IPS DF 6.9 (cell line): ENCODE results near the gene SYTL2.
"Not testable (repeated sequence)": the region's sequence is repeated elsewhere in the genome, so short reads cannot be mapped to it uniquely, and the experiment has no call there.

Experiments
- DNase-seq: peaks from one replicate; pipeline ENCODE4 v3.0.0-alpha.2; 2013; ENCODE audit warnings: low read depth, low spot score
- H3K27ac ChIP-seq: one replicate; pipeline ENCODE4 v1.5.1; 2013; ENCODE audit warnings: low read length, control low read depth
- H3K27me3 ChIP-seq: 2 replicates; pipeline ENCODE4 v1.6.1; 2013; ENCODE audit warnings: mild to moderate bottlenecking, low read length; ENCODE audit not compliant: control insufficient read depth, insufficient read depth
- H3K36me3 ChIP-seq: 2 replicates; pipeline ENCODE4 v1.6.1; 2013; ENCODE audit warnings: low read length; ENCODE audit not compliant: control insufficient read depth, insufficient read depth
- H3K4me1 ChIP-seq: 2 replicates; pipeline ENCODE4 v1.6.1; 2013; ENCODE audit warnings: low read length; ENCODE audit not compliant: control insufficient read depth, insufficient read depth
- H3K4me3 ChIP-seq: 2 replicates; pipeline ENCODE4 v1.5.1; 2013; ENCODE audit warnings: mild to moderate bottlenecking, low read length
- H3K9me3 ChIP-seq: 2 replicates; pipeline ENCODE4 v1.6.1; 2013; ENCODE audit warnings: low read length, inconsistent platforms; ENCODE audit not compliant: control insufficient read depth, insufficient read depth
- WGBS: extraction: QIAGEN DNeasy Blood & Tissue Kit; methylation state at CpG from one replicate; pipeline ENCODE4 v1.1.7; 2013; ENCODE audit warnings: mixed read lengths, missing lambda C conversion rate; ENCODE audit not compliant: insufficient read length, insufficient coverage; 5-methylcytosine and 5-hydroxymethylcytosine counted together

The SYTL2 gene

DNA sequence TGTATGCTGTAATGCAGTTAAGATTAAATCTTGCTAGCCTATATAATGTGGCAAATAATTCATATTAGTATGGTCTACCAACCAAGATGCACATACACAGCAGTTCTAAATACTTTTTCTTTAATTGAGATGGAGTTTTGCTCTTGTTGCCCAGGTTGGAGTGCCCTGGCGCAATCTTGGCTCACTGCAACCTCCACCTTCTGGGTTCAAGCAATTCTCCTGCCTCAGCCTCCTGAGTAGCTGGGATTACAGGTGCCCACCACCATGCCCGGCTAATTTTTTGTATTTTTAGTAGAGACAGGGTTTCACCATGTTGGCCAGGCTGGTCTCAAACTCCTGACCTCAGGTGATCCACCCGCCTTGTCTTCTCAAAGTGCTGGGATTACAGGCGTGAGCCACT is 156.6 kb downstream of the SYTL2 start:
- not testable (repeated sequence) for H3K27me3 ChIP-seq, H3K36me3 ChIP-seq, H3K4me1 ChIP-seq, DNase-seq, H3K4me3 ChIP-seq, H3K27ac ChIP-seq, H3K9me3 ChIP-seq
- WGBS, result no CpG with 5 or more reads among the region's 4 CpGs

DNA sequence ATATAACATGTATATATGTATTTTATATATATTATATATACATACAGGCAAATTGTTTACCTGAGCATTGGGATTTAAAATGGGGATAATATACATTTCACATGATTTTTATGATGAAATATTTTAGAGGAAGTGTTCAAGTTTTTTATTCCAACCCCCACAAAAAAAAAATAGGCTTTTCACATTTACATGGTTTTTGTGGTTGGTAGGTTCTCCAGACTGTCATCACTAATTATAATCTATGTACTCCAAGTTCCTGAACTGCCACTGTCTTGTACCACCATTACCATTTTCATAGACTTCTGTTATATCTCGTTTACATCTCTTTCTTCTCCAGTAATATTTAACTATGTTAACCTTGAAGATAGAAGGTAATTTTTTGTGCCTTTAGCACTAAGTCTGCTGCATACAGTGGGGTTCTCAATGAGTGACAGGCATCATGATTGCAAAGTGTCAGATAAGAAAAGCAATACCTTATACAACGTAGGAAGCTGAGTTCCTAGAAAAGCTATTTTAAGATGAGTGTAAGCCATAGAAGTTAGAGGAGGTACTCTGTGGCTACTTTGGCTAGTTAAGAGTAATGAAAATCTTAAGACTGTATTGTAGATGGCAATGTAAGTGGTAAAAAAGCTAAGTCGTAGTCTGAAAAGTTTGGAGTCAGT is 158.0 kb downstream of the SYTL2 start:
- Histone ChIP-seq H3K4me1 (no peaks in the 10 kb centered on the region), H3K4me3 (no peak overlapping the region), H3K27ac (no peak overlapping the region), H3K36me3 (peaks cover 4% of the 10 kb centered on the region; the same call in 1 of the 2 replicates), H3K27me3 (no peaks in the 10 kb centered on the region), H3K9me3 (no peaks in the 10 kb centered on the region)
- DNase-seq, result no peak
- no CpG with 5 or more reads among the region's 3 CpGs for WGBS

DNA sequence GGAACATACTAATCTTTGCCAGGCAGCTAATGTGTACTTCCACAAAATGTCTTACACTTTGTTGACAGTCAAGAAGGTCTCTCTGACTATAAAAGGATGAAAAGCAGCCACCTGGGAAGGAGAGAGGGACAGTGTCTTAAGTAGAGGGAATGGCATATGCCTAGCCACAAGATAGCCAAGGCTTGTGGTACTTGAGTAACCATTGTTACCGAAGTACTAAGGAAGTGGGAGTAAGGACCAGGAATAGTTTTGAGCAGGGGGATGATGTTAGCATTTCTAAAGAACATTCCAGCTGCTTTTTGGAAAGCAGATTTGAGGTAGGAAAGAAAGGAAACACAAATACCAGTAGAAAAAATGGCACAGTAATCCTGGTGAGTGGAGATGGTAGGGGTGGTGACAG is 159.8 kb downstream of the SYTL2 start:
- no CpG with 5 or more reads among the region's 1 CpG for WGBS
- H3K27ac ChIP-seq, result no peak overlapping the region

DNA sequence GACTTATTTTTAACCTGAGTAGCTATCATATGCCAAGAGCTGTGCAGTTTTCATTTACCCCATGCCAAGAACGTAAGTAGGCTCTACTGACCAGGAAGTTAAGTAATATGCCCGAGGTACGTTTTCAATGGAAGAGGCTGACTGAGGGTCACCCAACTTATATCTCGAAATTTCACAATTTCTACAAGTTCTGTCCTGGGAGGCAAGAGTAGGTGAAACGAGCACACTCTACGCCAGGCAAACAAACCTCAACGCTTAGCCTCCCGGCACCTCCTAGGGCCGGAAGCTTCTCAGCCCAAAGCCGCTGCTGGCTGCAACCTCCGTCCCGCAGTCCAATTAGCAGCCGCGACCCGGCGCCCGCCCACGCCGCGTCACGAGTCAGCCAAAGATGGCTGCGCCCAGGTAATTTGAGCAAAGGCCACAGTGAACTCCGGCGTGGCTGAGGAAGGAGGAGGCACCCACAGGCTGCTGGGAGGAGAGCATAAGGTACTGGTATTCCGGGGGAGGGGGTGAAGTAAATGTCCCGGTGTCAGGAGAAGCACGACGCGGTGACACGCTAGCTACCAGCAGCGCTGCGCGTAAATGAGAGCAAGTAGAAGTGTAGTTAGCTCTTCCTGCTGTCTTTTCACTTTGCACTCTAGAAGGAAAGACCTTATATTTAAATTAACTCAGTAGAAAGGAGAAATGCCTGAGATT is 163.2 kb downstream of the SYTL2 start, which contains the start of gene TMEM126A:
TSS of gene TMEM126A (plus strand) at position 364 of the 696 bp plus-strand sequence. CDS start 2,289 bp downstream, outside the sequence.
- Histone ChIP-seq H3K27ac (no peak within 1 kb of the TSS), H3K36me3 (no peaks in the 10 kb centered on the region), H3K27me3 (no peaks in the 10 kb centered on the region), H3K4me1 (no peaks in the 10 kb centered on the region), H3K4me3 (peak within 1 kb of the TSS; percentile 52; the same call in 1 of the 2 replicates), H3K9me3 (no peaks in the 10 kb centered on the region)
- WGBS, result no CpG with 5 or more reads among the region's 33 CpGs
- DNase-seq, result peak; percentile 75

More for the DNA sequence above, 159.8 kb downstream of the SYTL2 start:
- H3K4me1 ChIP-seq, result no peaks in the 10 kb centered on the region
- DNase-seq, result no peak
- no peaks in the 10 kb centered on the region for H3K36me3 ChIP-seq
- no peaks in the 10 kb centered on the region for H3K9me3 ChIP-seq
- H3K27me3 ChIP-seq, result no peaks in the 10 kb centered on the region
- H3K4me3 ChIP-seq, result no peak overlapping the region

DNA sequence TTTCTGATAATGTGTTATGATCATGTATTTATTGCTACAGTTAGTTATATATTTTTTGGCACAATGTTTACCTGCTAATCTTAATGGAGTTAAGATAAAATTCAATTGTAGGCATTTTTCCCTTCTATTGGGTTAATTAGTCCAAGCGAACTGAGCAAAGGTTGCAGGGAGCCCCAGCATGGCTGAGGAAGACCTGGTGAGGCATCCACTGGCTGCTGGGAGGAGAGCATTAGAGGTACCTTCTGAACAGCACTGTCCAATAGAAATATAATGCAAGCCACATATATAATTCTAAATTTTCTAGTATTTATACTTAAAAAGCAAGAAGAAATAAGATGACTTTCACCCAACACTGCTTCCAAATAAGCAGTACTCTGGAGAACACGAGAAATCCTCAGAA is 163.9 kb downstream of the SYTL2 start:
- no CpG with 5 or more reads among the region's 2 CpGs for WGBS
- H3K4me3 ChIP-seq, result peak overlapping the region; percentile 52; the same call in 1 of the 2 replicates
- DNase-seq, result no peak
- no peaks in the 10 kb centered on the region for H3K27me3 ChIP-seq
- no peak overlapping the region for H3K27ac ChIP-seq
- H3K36me3 ChIP-seq, result no peaks in the 10 kb centered on the region
- H3K9me3 ChIP-seq, result no peaks in the 10 kb centered on the region
- H3K4me1 ChIP-seq, result no peaks in the 10 kb centered on the region
